GM23338 (cell line): Measurements from ENCODE around the gene CYP3A4. TPM values are rescaled to one million over a fixed set of nuclear protein-coding genes. Genes with fewer than 3 reads are reported as not detected.

Experiments used
- ATAC-seq: fragments of 200-7000 bp; cut with Tn5 transposase; 3 replicates; pipeline ENCODE4 v1.9.1; 2020
- DNase-seq: peaks from one replicate; pipeline ENCODE4 v3.0.0-alpha.2; 2015; ENCODE audit warnings: low spot score
- H2AFZ ChIP-seq: fragments of 200-600 bp; sonication (generic); 2 replicates; pipeline ENCODE4 v1.8.0; 2016; ENCODE audit warnings: antibody characterized with exemption, mild to moderate bottlenecking, moderate library complexity
- H3F3A ChIP-seq: fragments of 200-600 bp; sonication (generic); replicated peaks from 2 replicates; pipeline ENCODE4 v1.8.0; 2017; ENCODE audit warnings: antibody characterized with exemption, mixed run types, low read depth
- H3K27ac ChIP-seq: fragments of 200-600 bp; sonication (generic); 2 replicates; pipeline ENCODE4 v1.6.1; 2016; ENCODE audit warnings: low read depth
- H3K27me3 ChIP-seq: fragments of 200-600 bp; sonication (generic); 2 replicates; pipeline ENCODE4 v1.8.0; 2016; ENCODE audit warnings: mild to moderate bottlenecking, mixed run types, moderate library complexity; ENCODE audit not compliant: insufficient read depth
- H3K36me3 ChIP-seq: fragments of 200-600 bp; sonication (generic); 2 replicates; pipeline ENCODE4 v1.8.0; 2016; ENCODE audit warnings: mild to moderate bottlenecking; ENCODE audit not compliant: insufficient read depth
- H3K4me1 ChIP-seq: fragments of 200-600 bp; sonication (generic); 2 replicates; pipeline ENCODE4 v1.8.0; 2016; ENCODE audit warnings: mild to moderate bottlenecking, moderate library complexity; ENCODE audit not compliant: insufficient read depth
- H3K4me2 ChIP-seq: fragments of 200-600 bp; sonication (generic); 2 replicates; pipeline ENCODE4 v1.7.1; 2017; ENCODE audit warnings: mixed run types
- H3K4me3 ChIP-seq: fragments of 200-600 bp; sonication (generic); 2 replicates; pipeline ENCODE4 v1.6.1; 2016; ENCODE audit warnings: mixed run types
- H3K79me2 ChIP-seq: fragments of 200-600 bp; sonication (generic); replicated peaks from 2 replicates; pipeline ENCODE4 v1.8.0; 2017; ENCODE audit warnings: mild to moderate bottlenecking; ENCODE audit not compliant: insufficient read depth
- H3K9me2 ChIP-seq: fragments of 200-600 bp; sonication (generic); 2 replicates; pipeline ENCODE4 v1.8.0; 2017; ENCODE audit not compliant: insufficient read depth
- H4K20me1 ChIP-seq: fragments of 200-600 bp; sonication (generic); replicated peaks from 2 replicates; pipeline ENCODE4 v1.8.0; 2017; ENCODE audit warnings: mild to moderate bottlenecking; ENCODE audit not compliant: insufficient read depth
- H3K27ac Mint-ChIP-seq: 2 replicates; pipeline ENCODE4 v1.8.0; 2020; ENCODE audit warnings: inconsistent platforms, mild to moderate bottlenecking, moderate library complexity, mixed read lengths
- H3K27me3 Mint-ChIP-seq: 3 replicates; pipeline ENCODE4 v1.8.0; 2022; ENCODE audit warnings: low read depth, mild to moderate bottlenecking, moderate library complexity, mixed read lengths, inconsistent platforms; ENCODE audit not compliant: insufficient read depth, poor library complexity
- H3K36me3 Mint-ChIP-seq: 3 replicates; pipeline ENCODE4 v1.8.0; 2021; ENCODE audit warnings: low read depth, mild to moderate bottlenecking, inconsistent platforms, moderate library complexity, mixed read lengths
- H3K4me1 Mint-ChIP-seq: 3 replicates; pipeline ENCODE4 v1.8.0; 2020; ENCODE audit warnings: mild to moderate bottlenecking, inconsistent platforms, mixed read lengths
- H3K4me3 Mint-ChIP-seq: 3 replicates; pipeline ENCODE4 v1.8.0; 2021; ENCODE audit warnings: moderate library complexity, mild to moderate bottlenecking, inconsistent platforms, mixed read lengths
- H3K9me3 Mint-ChIP-seq: 3 replicates; pipeline ENCODE4 v1.8.0; 2020; ENCODE audit warnings: moderate library complexity, mild to moderate bottlenecking, inconsistent platforms, mixed read lengths
- CREB1 ChIP-seq: fragments of 250-450 bp; sonication (Bioruptor Pico); IDR thresholded peaks from 2 replicates; pipeline ENCODE4 v1.5.0; 2020; ENCODE audit warnings: low read depth, mild to moderate bottlenecking, moderate library complexity
- EZH2 ChIP-seq: fragments of 200-600 bp; sonication (generic); IDR thresholded peaks from one replicate; pipeline ENCODE4 v1.8.0; 2017; ENCODE audit warnings: antibody characterized with exemption, mild to moderate bottlenecking, low read depth; ENCODE audit not compliant: unreplicated experiment
- EZH2phosphoT487 ChIP-seq: fragments of 200-600 bp; sonication (generic); IDR thresholded peaks from one replicate; pipeline ENCODE4 v1.8.1; 2018; ENCODE audit warnings: antibody characterized with exemption; ENCODE audit not compliant: unreplicated experiment
- POLR2AphosphoS5 ChIP-seq: IDR thresholded peaks from 2 replicates; pipeline ENCODE4 v1.6.1; 2016; ENCODE audit warnings: antibody characterized with exemption, low read depth
- REST ChIP-seq: IDR thresholded peaks from one replicate; pipeline ENCODE4 v1.6.1; 2018; ENCODE audit warnings: antibody characterized with exemption; ENCODE audit not compliant: unreplicated experiment
- ZNF114 ChIP-seq: fragments of 250-450 bp; sonication (Bioruptor Pico); IDR thresholded peaks from 2 replicates; pipeline ENCODE4 v1.5.0; 2020; ENCODE audit warnings: mild to moderate bottlenecking, moderate library complexity
- ZNF462 ChIP-seq: fragments of 250-450 bp; sonication (Bioruptor Pico); IDR thresholded peaks from 2 replicates; pipeline ENCODE4 v1.5.0; 2020; ENCODE audit warnings: mild to moderate bottlenecking, moderate library complexity
- polyA plus RNA-seq: library from polyadenylated mRNA; unstranded; fragments of >200 nt; fragmentation: Nextera tagmentation; extraction: Ambion mirVana; gene quantifications from 2 replicates; pipeline ENCODE4 v1.2.1, GENCODE V29; 2016
- total RNA-seq: library from RNA; depleted of rRNA; stranded (reverse); fragments of >200 nt; shearing (Covaris generic); gene quantifications from 2 replicates; pipeline ENCODE4 v1.2.3, GENCODE V29; 2014

Gene CYP3A4
- total and polyA plus RNA-seq, 2 experiments from 2014 or later = not detected

- DNase-seq (no peak), ATAC-seq (no peak)
- no peaks in the 10 kb centered on the region for H3K79me2 ChIP-seq
- H3K27me3 Mint-ChIP-seq = peaks cover 2% of the 10 kb centered on the region
- no peak overlapping the region for H3K27ac ChIP-seq
- no peaks in the 10 kb centered on the region for H4K20me1 ChIP-seq
- H3K4me1 Mint-ChIP-seq = peaks cover 4% of the 10 kb centered on the region; the same call in 1 of the 3 replicates
- no peak overlapping the region for H3K4me3 ChIP-seq
- no peak overlapping the region for H3K27ac Mint-ChIP-seq
- H2AFZ ChIP-seq = no peak overlapping the region
- no peaks in the 10 kb centered on the region for H3K36me3 ChIP-seq
- no peaks in the 10 kb centered on the region for H3K27me3 ChIP-seq
- H3K4me3 Mint-ChIP-seq = no peak overlapping the region
- no peak for TF ChIP-seq ZNF462 (CRISPR knock-in tag)
- TF ChIP-seq CREB1 (CRISPR knock-in tag) = no peak
- TF ChIP-seq ZNF114 (CRISPR knock-in tag) = no peak
- no peak for TF ChIP-seq REST
- TF ChIP-seq EZH2phosphoT487 = no peak
- TF ChIP-seq POLR2AphosphoS5 = no peak
- TF ChIP-seq EZH2 = no peak
- no peaks in the 10 kb centered on the region for H3K4me1 ChIP-seq
- H3F3A ChIP-seq = no peaks in the 10 kb centered on the region
- no peak overlapping the region for H3K4me2 ChIP-seq
- H3K9me3 Mint-ChIP-seq = no peaks in the 10 kb centered on the region
- peaks cover 4% of the 10 kb centered on the region; the same call in 1 of the 2 replicates for H3K9me2 ChIP-seq
- no peaks in the 10 kb centered on the region for H3K36me3 Mint-ChIP-seq
Observed at GRCh38 chr7:99733003-99733402, 51.0 kb downstream of the CYP3A4 start.
